Smooth muscle cell (in vitro differentiated cells): ENCODE measurements around the gene LRMDA. TPM values are rescaled to one million over a fixed set of nuclear protein-coding genes. Genes with fewer than 3 reads are reported as not detected.

Experiments
- DNase-seq: peaks from one replicate; lab custom pipeline; 2025; ENCODE audit not compliant: unreplicated experiment; lab: John Stamatoyannopoulos, UW
- H2AFZ ChIP-seq: fragments of 200-600 bp; sonication (generic); 2 replicates; pipeline ENCODE4 v1.6.0; 2016; ENCODE audit warnings: antibody characterized with exemption, low read depth, mild to moderate bottlenecking
- H3F3A ChIP-seq: fragments of 200-600 bp; sonication (generic); 2 replicates; pipeline ENCODE4 v1.6.0; 2017; ENCODE audit warnings: antibody characterized with exemption, low read depth
- H3K27ac ChIP-seq: fragments of 200-600 bp; sonication (generic); 2 replicates; pipeline ENCODE4 v1.5.1; 2016; ENCODE audit warnings: low read depth, mild to moderate bottlenecking
- H3K27me3 ChIP-seq: fragments of 200-600 bp; sonication (generic); 2 replicates; pipeline ENCODE4 v1.6.1; 2016; ENCODE audit warnings: low read depth, mild to moderate bottlenecking
- H3K36me3 ChIP-seq: fragments of 200-600 bp; sonication (generic); 2 replicates; pipeline ENCODE4 v1.5.1; 2016; ENCODE audit warnings: low read depth
- H3K4me1 ChIP-seq: fragments of 200-600 bp; sonication (generic); 2 replicates; pipeline ENCODE4 v1.5.1; 2016; ENCODE audit warnings: low read depth
- H3K4me2 ChIP-seq: fragments of 200-600 bp; sonication (generic); 2 replicates; pipeline ENCODE4 v1.6.0; 2016; ENCODE audit warnings: mild to moderate bottlenecking
- H3K4me3 ChIP-seq: fragments of 200-600 bp; sonication (generic); 2 replicates; pipeline ENCODE4 v1.5.1; 2016; ENCODE audit warnings: mild to moderate bottlenecking
- H3K79me2 ChIP-seq: fragments of 200-600 bp; sonication (generic); 2 replicates; pipeline ENCODE4 v1.6.0; 2016; ENCODE audit warnings: low read depth, mild to moderate bottlenecking
- H3K9ac ChIP-seq: fragments of 200-600 bp; sonication (generic); 2 replicates; pipeline ENCODE4 v1.6.0; 2016; ENCODE audit warnings: low read depth
- H3K9me3 ChIP-seq: fragments of 200-600 bp; sonication (generic); replicated peaks from 2 replicates; pipeline ENCODE4 v1.5.1; 2016; ENCODE audit warnings: low read depth
- H4K20me1 ChIP-seq: fragments of 200-600 bp; sonication (generic); 2 replicates; pipeline ENCODE4 v1.6.0; 2016; ENCODE audit warnings: low read depth
- CTCF ChIP-seq: fragments of 200-600 bp; sonication (generic); IDR thresholded peaks from 2 replicates; pipeline ENCODE4 v1.5.1; 2017; ENCODE audit warnings: borderline replicate concordance, mild to moderate bottlenecking, antibody characterized with exemption; ENCODE audit not compliant: insufficient read depth, poor library complexity, severe bottlenecking
- WGBS: methylation state at CpG from one replicate; pipeline ENCODE4 v1.1.7; 2016; ENCODE audit warnings: low lambda C conversion rate; 5-methylcytosine and 5-hydroxymethylcytosine counted together
- polyA plus RNA-seq: library from polyadenylated mRNA; unstranded; fragments of >200 nt; fragmentation: Nextera tagmentation; extraction: Ambion mirVana; gene quantifications from 2 replicates; pipeline ENCODE4 v1.2.1, GENCODE V29; 2016
- total RNA-seq: library from RNA; depleted of rRNA; stranded (reverse); fragments of >200 nt; gene quantifications from 2 replicates; pipeline ENCODE4 v1.2.3, GENCODE V29; 2014

Gene LRMDA
- total and polyA plus RNA-seq, 2 experiments from 2014 or later, result 1.5 to 1.6 TPM

GRCh38 chr10:76305930-76306615 lies 874.6 kb downstream of the LRMDA start:
- H3K36me3 ChIP-seq, result no peaks in the 10 kb centered on the region
- no peak overlapping the region for H3K27ac ChIP-seq
- H2AFZ ChIP-seq, result no peak overlapping the region
- no peak overlapping the region for H3K4me3 ChIP-seq
- no peak overlapping the region for H3K9ac ChIP-seq
- no peak for DNase-seq
- no peaks in the 10 kb centered on the region for H4K20me1 ChIP-seq
- H3F3A ChIP-seq, result no peaks in the 10 kb centered on the region
- H3K4me1 ChIP-seq, result peaks cover 31% of the 10 kb centered on the region
- H3K79me2 ChIP-seq, result no peaks in the 10 kb centered on the region
- no peaks in the 10 kb centered on the region for H3K9me3 ChIP-seq
- no peaks in the 10 kb centered on the region for H3K27me3 ChIP-seq
- H3K4me2 ChIP-seq, result no peak overlapping the region
- TF ChIP-seq CTCF, result no peak
- 5% methylated on average over 1 of the region's 1 CpG for WGBS

DNA sequence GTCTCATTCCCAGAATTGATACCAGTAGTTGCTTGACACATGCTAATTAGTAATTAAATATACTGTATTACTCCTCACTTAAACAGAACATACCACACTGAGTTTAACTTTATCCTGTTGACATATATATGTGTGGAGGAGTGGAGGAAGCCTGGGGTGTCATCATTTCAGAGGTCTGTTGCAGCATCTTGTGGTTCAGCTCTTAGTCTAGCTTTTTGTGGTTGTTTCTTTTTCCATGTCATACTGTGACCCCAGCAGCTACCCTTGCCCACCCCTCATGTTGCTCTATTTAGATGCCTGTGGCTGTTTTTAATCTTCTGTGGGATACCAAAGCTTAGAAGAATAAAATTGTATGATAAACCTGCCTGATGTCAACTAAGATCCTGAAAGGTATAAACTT lies 875.4 kb downstream of the LRMDA start:
- Histone ChIP-seq H3K4me1 (peaks cover 29% of the 10 kb centered on the region), H3K27ac (no peak overlapping the region), H3K36me3 (no peaks in the 10 kb centered on the region), H2AFZ (no peak overlapping the region), H4K20me1 (no peaks in the 10 kb centered on the region), H3K9ac (no peak overlapping the region), H3K27me3 (no peaks in the 10 kb centered on the region), H3K4me2 (no peak overlapping the region), H3K9me3 (no peaks in the 10 kb centered on the region), H3K4me3 (no peak overlapping the region), H3K79me2 (no peaks in the 10 kb centered on the region), H3F3A (no peaks in the 10 kb centered on the region)
- no peak for TF ChIP-seq CTCF
- no peak for DNase-seq

- H3K4me1 ChIP-seq, result peaks cover 12% of the 10 kb centered on the region
- TF ChIP-seq CTCF, result no peak
- H3K9ac ChIP-seq, result no peak overlapping the region
- H3K9me3 ChIP-seq, result no peaks in the 10 kb centered on the region
- H3K27ac ChIP-seq, result no peak overlapping the region
- H4K20me1 ChIP-seq, result no peaks in the 10 kb centered on the region
- WGBS, result 44% methylated on average over 7 of the region's 7 CpGs
- no peaks in the 10 kb centered on the region for H3F3A ChIP-seq
- H3K27me3 ChIP-seq, result no peaks in the 10 kb centered on the region
- peak overlapping the region; percentile 35 for H3K4me2 ChIP-seq
- no peak overlapping the region for H3K4me3 ChIP-seq
- H3K79me2 ChIP-seq, result no peaks in the 10 kb centered on the region
- no peak for DNase-seq
- no peaks in the 10 kb centered on the region for H3K36me3 ChIP-seq
- no peak overlapping the region for H2AFZ ChIP-seq
These were observed 877.6 kb downstream of the LRMDA start for GRCh38 chr10:76309070-76309469.
